Sigmoid colon (tissue), 7 donors: Measurements from ENCODE around the gene NMD3. TPM values are rescaled to one million over a fixed set of nuclear protein-coding genes. Genes with fewer than 3 reads are reported as not detected.

Experiments
- DNase-seq: peaks from one replicate; pipeline ENCODE4 v3.0.0-alpha.2; 2019
- H3K27ac ChIP-seq, 4 donors: fragments of 200-600 bp; sonication (generic); one replicate each; pipeline ENCODE4 v1.5.1; 2016 to 2019; ENCODE audit warnings: mild to moderate bottlenecking in 1 of 4
- H3K27me3 ChIP-seq, 3 donors: fragments of 200-600 bp; sonication (generic); one replicate each; pipeline ENCODE4 v1.5.1; 2019; ENCODE audit warnings: mild to moderate bottlenecking in 1 of 3
- H3K36me3 ChIP-seq, 4 donors: fragments of 200-600 bp; sonication (generic); one replicate each; pipeline ENCODE4 v1.5.1; 2016 to 2019
- H3K4me1 ChIP-seq, 4 donors: fragments of 200-600 bp; sonication (generic); one replicate each; pipeline ENCODE4 v1.5.1; 2017 to 2019
- H3K4me3 ChIP-seq, 4 donors: fragments of 200-600 bp; sonication (generic); one replicate each; pipeline ENCODE4 v1.5.1; 2017 to 2019; ENCODE audit warnings: mild to moderate bottlenecking in 2 of 4, moderate library complexity in 1 of 4
- H3K9me3 ChIP-seq, 4 donors: fragments of 200-600 bp in 3 of 4; sonication (generic) in 3 of 4; one replicate each; pipeline versions ENCODE4 v1.5.1 to v1.6.1; 2013 to 2019
- CTCF ChIP-seq, 4 experiments: fragments of 450-650 bp in 3 of 4; fragments of 200-600 bp in 1 of 4; IDR thresholded peaks; one replicate each; pipeline ENCODE4 v1.5.1; 2016 to 2019; ENCODE audit warnings: antibody characterized with exemption in 4 of 4, mild to moderate bottlenecking in 3 of 4, moderate library complexity in 2 of 4
- EP300 ChIP-seq, 4 donors: sonication (generic); formaldehyde crosslinking; IDR thresholded peaks; one replicate each; pipeline ENCODE4 v1.6.1; 2017; ENCODE audit warnings: antibody characterized with exemption in 4 of 4
- POLR2A ChIP-seq, 2 donors: fragments of 450-650 bp; IDR thresholded peaks; one replicate each; pipeline ENCODE4 v1.6.1; 2016; ENCODE audit warnings: antibody characterized with exemption in 2 of 2, mild to moderate bottlenecking in 2 of 2, moderate library complexity in 2 of 2
- POLR2AphosphoS5 ChIP-seq, 4 donors: sonication (generic); formaldehyde crosslinking; IDR thresholded peaks; one replicate each; pipeline ENCODE4 v1.6.1; 2017; ENCODE audit warnings: antibody characterized with exemption in 4 of 4
- WGBS, 2 donors: extraction: QIAGEN DNeasy Blood & Tissue Kit; methylation state at CpG; one replicate each; pipeline ENCODE4 v1.1.7; 2013; 5-methylcytosine and 5-hydroxymethylcytosine counted together
- intact Hi-C: fragments of 100-400 bp; cut with DNase I; formaldehyde crosslinking; loops from one replicate; pipeline ENCODE4 v1.15.1; 2023
- polyA plus RNA-seq, 3 donors: library from polyadenylated mRNA; stranded (reverse); fragments of 200-250 nt; gene quantifications; one replicate each; pipeline ENCODE4 v1.2.3, GENCODE V29; 2013
- total RNA-seq, 4 donors: library from RNA; depleted of rRNA; stranded (reverse); fragments of >200 nt; gene quantifications; one replicate each; pipeline ENCODE4 v1.1.0, GENCODE V29; 2016
- donor health status: healthy with polysubstance abuse.
- donor health status: Bipolar disorder and iron deficiency.
- donor health status: healthy.

Gene NMD3
- total and polyA plus RNA-seq, 7 donors, result 20.7 to 58.3 (median 42.4) TPM

- Histone ChIP-seq H3K9me3 (no peaks in the 10 kb centered on the region), H3K4me3 (no peak overlapping the region), H3K27ac (no peak overlapping the region), H3K27me3 (no peaks in the 10 kb centered on the region), H3K4me1 (no peaks in the 10 kb centered on the region), H3K36me3 (peaks cover 8 to 86% (median 26%) of the 10 kb centered on the region in 4 donors)
- TF ChIP-seq POLR2AphosphoS5 (IDR thresholded peaks at IDR 0.05) (no peak), POLR2A (IDR thresholded peaks at IDR 0.05) (no peak), EP300 (IDR thresholded peaks at IDR 0.05) (no peak), CTCF (IDR thresholded peaks at IDR 0.05) (no peak)
- WGBS, 2 donors, result 75 to 81% methylated on average over 2 of the region's 2 CpGs
- intact Hi-C loops, result no loop called here
- DNase-seq, result no peak
Observed at GRCh38 chr3:161244538-161244937, 23.4 kb downstream of the NMD3 start.

GRCh38 chr3:161247049-161247448, 25.9 kb downstream of the NMD3 start:
- Histone ChIP-seq H3K4me1 (no peaks in the 10 kb centered on the region), H3K9me3 (no peaks in the 10 kb centered on the region), H3K27ac (no peak overlapping the region), H3K4me3 (no peak overlapping the region), H3K27me3 (no peaks in the 10 kb centered on the region), H3K36me3 (peaks cover 9 to 92% (median 34%) of the 10 kb centered on the region in 4 donors)
- DNase-seq, result no peak
- TF ChIP-seq POLR2A (IDR thresholded peaks at IDR 0.05), result no peak
- TF ChIP-seq CTCF (IDR thresholded peaks at IDR 0.05), result no peak
- TF ChIP-seq POLR2AphosphoS5 (IDR thresholded peaks at IDR 0.05), result no peak
- TF ChIP-seq EP300 (IDR thresholded peaks at IDR 0.05), result no peak
- intact Hi-C loops, result no loop called here

- 81 to 90% methylated on average over 1 of the region's 1 CpG for WGBS, 2 donors
Observed at GRCh38 chr3:161250116-161250515, 29.0 kb downstream of the NMD3 start.

GRCh38 chr3:161251716-161252115, 30.6 kb downstream of the NMD3 start:
- TF ChIP-seq POLR2A (IDR thresholded peaks at IDR 0.05) (no peak), CTCF (IDR thresholded peaks at IDR 0.05) (no peak), EP300 (IDR thresholded peaks at IDR 0.05) (no peak), POLR2AphosphoS5 (IDR thresholded peaks at IDR 0.05) (no peak)
- DNase-seq, result no peak
- Histone ChIP-seq H3K4me3 (no peak overlapping the region), H3K4me1 (no peaks in the 10 kb centered on the region), H3K27me3 (no peaks in the 10 kb centered on the region), H3K9me3 (no peaks in the 10 kb centered on the region), H3K27ac (no peak overlapping the region), H3K36me3 (peaks cover 14 to 84% (median 34%) of the 10 kb centered on the region in 4 donors)
- WGBS, 2 donors, result 95 to 99% methylated on average over 2 of the region's 2 CpGs
- intact Hi-C loops, result no loop called here

More at GRCh38 chr3:161250116-161250515, 29.0 kb downstream of the NMD3 start:
- H3K4me1 ChIP-seq, result no peaks in the 10 kb centered on the region
- no peaks in the 10 kb centered on the region for H3K27me3 ChIP-seq
- H3K9me3 ChIP-seq, result no peaks in the 10 kb centered on the region
- no peak overlapping the region for H3K27ac ChIP-seq
- H3K36me3 ChIP-seq, result peaks cover 14 to 94% (median 35%) of the 10 kb centered on the region in 4 donors
- DNase-seq, result no peak
- no peak for TF ChIP-seq EP300 (IDR thresholded peaks at IDR 0.05)
- TF ChIP-seq POLR2AphosphoS5 (IDR thresholded peaks at IDR 0.05), result no peak
- TF ChIP-seq POLR2A (IDR thresholded peaks at IDR 0.05), result no peak
- no peak for TF ChIP-seq CTCF (IDR thresholded peaks at IDR 0.05)
- H3K4me3 ChIP-seq, result no peak overlapping the region
- intact Hi-C loops, result no loop called here

- Histone ChIP-seq H3K36me3 (peaks cover 14 to 84% (median 32%) of the 10 kb centered on the region in 4 donors), H3K27me3 (no peaks in the 10 kb centered on the region), H3K9me3 (no peaks in the 10 kb centered on the region), H3K27ac (no peak overlapping the region), H3K4me3 (no peak overlapping the region), H3K4me1 (no peaks in the 10 kb centered on the region)
- intact Hi-C loops, result no loop called here
- WGBS, 2 donors, result 94 to 96% methylated on average over 5 of the region's 5 CpGs
- no peak for DNase-seq
- TF ChIP-seq EP300 (IDR thresholded peaks at IDR 0.05), result no peak
- no peak for TF ChIP-seq CTCF (IDR thresholded peaks at IDR 0.05)
- TF ChIP-seq POLR2AphosphoS5 (IDR thresholded peaks at IDR 0.05), result no peak
- TF ChIP-seq POLR2A (IDR thresholded peaks at IDR 0.05), result no peak
Observed at GRCh38 chr3:161252143-161252542, 31.0 kb downstream of the NMD3 start.
